AG09319 (cell line): ENCODE results near the gene CES2.

Experiments used
- DNase-seq: peaks from one replicate; pipeline ENCODE4 v3.0.0-alpha.2; 2010; ENCODE audit warnings: low read depth; ENCODE audit errors: extremely low read depth
- CTCF ChIP-seq: IDR thresholded peaks from 2 replicates; pipeline ENCODE4 v1.5.1; 2011; ENCODE audit warnings: low read depth, mild to moderate bottlenecking, inconsistent platforms, low read length, moderate library complexity

Gene CES2

GRCh38 chr16:66926171-66926947, 9.0 kb upstream of the CES2 start:
- TF ChIP-seq CTCF: no peak
- no peak for DNase-seq

- DNase-seq: peak; percentile 60
- TF ChIP-seq CTCF: no peak
Measured at GRCh38 chr16:66926961-66927436, 8.3 kb upstream of the CES2 start.

- no peak for TF ChIP-seq CTCF
- no peak for DNase-seq
Measured at GRCh38 chr16:66927918-66928649, 7.2 kb upstream of the CES2 start.

- TF ChIP-seq CTCF: peak; percentile 46
- no peak for DNase-seq
Measured at GRCh38 chr16:66928702-66929388, 6.5 kb upstream of the CES2 start.

- no peak for DNase-seq
- no peak for TF ChIP-seq CTCF
Measured at GRCh38 chr16:66930189-66930588, 5.1 kb upstream of the CES2 start.

- DNase-seq: no peak
- TF ChIP-seq CTCF: no peak
Measured at GRCh38 chr16:66931665-66932064, 3.7 kb upstream of the CES2 start.
